HG02642 (cell line): Measurements from ENCODE around the gene DCAF6.
"Not testable (repeated sequence)": the region's sequence is repeated elsewhere in the genome, so short reads cannot be mapped to it uniquely, and the experiment has no call there.

Source experiments
- ATAC-seq: cut with Tn5 transposase; IDR thresholded peaks from one replicate; pipeline ENCODE4 v1.9.1; 2021; ENCODE audit warnings: mild to moderate bottlenecking; ENCODE audit not compliant: unreplicated experiment, poor library complexity

DCAF6 gene

GRCh38 chr1:167936068-167936929, at the start of gene DCAF6:
Gene DCAF6, plus strand, starts transcription at chr1:167936683. Its CDS starts 229 bp downstream, at chr1:167936912.
- peak; percentile 84 for ATAC-seq

- not testable (repeated sequence) for ATAC-seq
Observed at GRCh38 chr1:167887187-167887586, 49.3 kb upstream of the DCAF6 start.

GRCh38 chr1:167890400-167890799, 46.1 kb upstream of the DCAF6 start:
- ATAC-seq, result no peak

- ATAC-seq, result no peak
Observed at GRCh38 chr1:167893798-167894197, 42.7 kb upstream of the DCAF6 start.

- no peak for ATAC-seq
Observed at GRCh38 chr1:167898578-167899222, 37.8 kb upstream of the DCAF6 start.

GRCh38 chr1:167899253-167899681, 37.2 kb upstream of the DCAF6 start:
- peak; percentile 93 for ATAC-seq

GRCh38 chr1:167900907-167901306, 35.6 kb upstream of the DCAF6 start:
- no peak for ATAC-seq

GRCh38 chr1:167904652-167905130, 31.8 kb upstream of the DCAF6 start:
- no peak for ATAC-seq

- ATAC-seq, result no peak
Observed at GRCh38 chr1:167905182-167905581, 31.3 kb upstream of the DCAF6 start.

- no peak for ATAC-seq
Observed at GRCh38 chr1:167905671-167906070, 30.8 kb upstream of the DCAF6 start.

- ATAC-seq, result peak; percentile 42
Observed at GRCh38 chr1:167909691-167910180, 26.7 kb upstream of the DCAF6 start.

GRCh38 chr1:167910530-167910929, 26.0 kb upstream of the DCAF6 start:
- no peak for ATAC-seq

GRCh38 chr1:167911413-167911812, 25.1 kb upstream of the DCAF6 start:
- ATAC-seq, result no peak

- no peak for ATAC-seq
Observed at GRCh38 chr1:167912294-167912693, 24.2 kb upstream of the DCAF6 start.

GRCh38 chr1:167913895-167914496, 22.5 kb upstream of the DCAF6 start, which contains the start of gene ADCY10:
Gene ADCY10, minus strand, starts transcription at chr1:167914134. Its CDS starts 8,994 bp downstream, at chr1:167905140.
- ATAC-seq, result no peak

GRCh38 chr1:167915569-167915968, 20.9 kb upstream of the DCAF6 start:
- no peak for ATAC-seq

GRCh38 chr1:167916766-167917511, 19.5 kb upstream of the DCAF6 start:
- ATAC-seq, result no peak

- no peak for ATAC-seq
Observed at GRCh38 chr1:167922023-167922422, 14.5 kb upstream of the DCAF6 start.

GRCh38 chr1:167922611-167923074, 13.8 kb upstream of the DCAF6 start:
- ATAC-seq, result no peak
